Activated T-helper 17 cell treated with anti-CD3 and anti-CD28 coated beads, Interleukin-2, amount 50 U/mL, for 72 hours (primary cell): ENCODE data around the gene SEMA4D. TPM values are rescaled to one million over a fixed set of nuclear protein-coding genes. Genes with fewer than 3 reads are reported as not detected.
"Not testable (repeated sequence)": the region's sequence is repeated elsewhere in the genome, so short reads cannot be mapped to it uniquely, and the experiment has no call there.

ENCODE experiments used
- ATAC-seq: fragments of 150-1000 bp; cut with Tn5 transposase; replicated peaks from 2 replicates; pipeline ENCODE4 v1.10.0; 2021; ENCODE audit warnings: mild to moderate bottlenecking, moderate library complexity
- H3K27ac Mint-ChIP-seq: one replicate; pipeline ENCODE4 v1.8.0; 2022; ENCODE audit warnings: mixed read lengths
- H3K27me3 Mint-ChIP-seq: one replicate; pipeline ENCODE4 v1.8.0; 2022; ENCODE audit warnings: mixed read lengths
- H3K36me3 Mint-ChIP-seq: one replicate; pipeline ENCODE4 v1.8.0; 2022; ENCODE audit warnings: low read depth, mild to moderate bottlenecking, mixed read lengths
- H3K4me1 Mint-ChIP-seq: one replicate; pipeline ENCODE4 v1.8.0; 2022; ENCODE audit warnings: mixed read lengths
- H3K4me3 Mint-ChIP-seq: one replicate; pipeline ENCODE4 v1.8.0; 2022; ENCODE audit warnings: mild to moderate bottlenecking, mixed read lengths
- H3K9me3 Mint-ChIP-seq: one replicate; pipeline ENCODE4 v1.8.0; 2022; ENCODE audit warnings: mixed read lengths
- total RNA-seq, 2 donors: library from RNA; stranded (reverse); gene quantifications; one replicate each; pipeline ENCODE4 v1.2.3, GENCODE V29; 2022

The SEMA4D gene
- total RNA-seq, 2 donors from 2014 or later: 167 to 263 TPM

DNA sequence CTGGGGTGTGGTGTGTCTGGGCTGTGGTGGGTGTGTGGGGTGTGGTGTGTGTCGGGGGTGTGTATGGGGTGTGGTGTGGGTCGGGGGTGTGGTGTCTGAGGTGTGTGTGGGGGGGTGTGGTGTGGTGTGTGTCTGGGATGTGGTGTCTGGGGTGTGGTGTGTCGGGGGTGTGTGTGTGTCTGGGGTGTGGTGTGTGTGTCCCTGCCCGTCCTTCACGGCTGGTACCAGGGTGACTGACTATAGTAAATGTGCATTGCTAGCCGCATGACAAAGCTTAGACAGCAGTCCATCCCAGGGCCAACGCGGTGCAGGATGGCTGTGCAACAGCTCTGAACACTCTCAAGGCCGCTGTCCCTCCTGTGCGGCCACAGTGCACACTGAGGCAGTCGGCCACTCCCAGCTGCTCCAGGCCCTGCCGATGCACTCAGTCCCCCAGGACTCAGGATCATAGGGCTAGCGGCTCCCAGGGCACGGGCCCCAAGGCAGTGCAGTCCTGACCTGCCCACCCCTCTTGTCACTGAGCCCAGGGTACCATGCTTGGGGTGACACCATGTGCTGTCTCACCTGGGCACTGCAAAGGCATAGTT, 125.6 kb downstream of the SEMA4D start:
- Mint-ChIP-seq H3K4me1 (peaks cover 17% of the 10 kb centered on the region), H3K27me3 (no peaks in the 10 kb centered on the region), H3K4me3 (no peak overlapping the region), H3K27ac (peak overlapping the region; percentile 78), H3K36me3 (peaks cover 20% of the 10 kb centered on the region), H3K9me3 (no peaks in the 10 kb centered on the region)
- peak; percentile 57 for ATAC-seq

DNA sequence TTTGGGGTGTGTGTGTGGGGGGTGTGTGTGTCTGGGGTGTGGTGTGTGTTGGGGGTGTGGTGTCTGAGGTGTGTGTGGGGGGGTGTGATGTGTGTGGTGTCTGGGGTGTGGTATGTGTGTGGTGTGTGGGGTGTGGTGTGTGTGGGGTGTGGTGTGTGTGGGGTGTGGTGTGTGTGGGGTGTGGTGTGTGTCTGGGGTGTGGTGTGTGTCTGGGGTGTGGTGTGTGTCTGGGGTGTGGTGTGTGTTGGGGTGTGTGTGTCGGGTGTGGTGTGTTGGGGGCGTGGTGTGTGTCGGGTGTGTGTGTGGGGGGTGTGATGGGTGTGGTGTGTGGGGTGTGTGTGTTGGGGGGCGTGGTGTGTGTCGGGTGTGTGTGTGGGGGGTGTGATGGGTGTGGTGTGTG, 126.1 kb downstream of the SEMA4D start:
- Mint-ChIP-seq H3K36me3 (peaks cover 14% of the 10 kb centered on the region), H3K4me1 (peaks cover 13% of the 10 kb centered on the region)
- H3K27ac Mint-ChIP-seq, H3K4me3 Mint-ChIP-seq, ATAC-seq, H3K27me3 Mint-ChIP-seq, H3K9me3 Mint-ChIP-seq: not testable (repeated sequence)

DNA sequence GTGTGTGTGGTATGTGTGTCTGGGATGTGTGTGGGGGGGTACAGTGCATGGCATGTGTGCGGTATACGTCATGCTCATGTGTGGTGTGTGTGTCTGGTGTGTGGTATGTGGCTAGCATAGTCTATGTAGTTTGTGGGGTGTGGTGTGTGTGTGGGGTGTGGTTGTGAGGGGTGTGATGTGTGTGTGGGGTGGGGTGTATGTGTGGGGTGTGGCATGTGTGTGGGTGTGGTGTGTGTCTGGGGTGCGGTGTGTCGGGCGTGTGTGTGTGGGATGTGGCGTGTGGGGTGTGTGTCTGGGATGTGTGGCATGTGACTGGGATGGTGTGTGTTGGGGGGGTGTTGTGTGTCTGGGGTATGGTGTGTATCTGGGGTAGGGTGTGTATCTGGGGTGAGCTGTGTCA, 127.3 kb downstream of the SEMA4D start:
- no peak for ATAC-seq

DNA sequence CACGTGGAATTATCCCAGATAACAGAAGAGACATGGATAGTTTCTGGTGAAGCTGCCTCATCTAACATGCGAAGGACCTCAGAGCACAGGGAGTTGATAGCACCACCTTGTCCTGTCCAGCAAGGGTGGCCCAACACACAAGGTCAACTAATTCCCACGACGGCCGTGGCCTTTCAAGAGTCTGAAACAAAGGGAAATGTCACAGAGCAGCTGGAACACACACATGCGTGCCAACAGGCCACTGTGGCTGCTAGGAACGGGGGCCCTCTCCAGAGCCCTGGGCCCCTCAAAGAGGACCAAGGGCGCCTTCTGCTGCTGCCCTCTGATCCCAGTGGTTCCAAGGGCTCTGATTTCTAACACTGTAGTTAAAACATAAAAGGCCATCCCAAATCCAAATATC, 128.9 kb downstream of the SEMA4D start:
- H3K27me3 Mint-ChIP-seq: no peaks in the 10 kb centered on the region
- peaks cover 4% of the 10 kb centered on the region for H3K4me1 Mint-ChIP-seq
- H3K36me3 Mint-ChIP-seq: no peaks in the 10 kb centered on the region
- H3K9me3 Mint-ChIP-seq: no peaks in the 10 kb centered on the region
- H3K4me3 Mint-ChIP-seq: no peak overlapping the region
- no peak for ATAC-seq
- peak overlapping the region; percentile 77 for H3K27ac Mint-ChIP-seq

More for the DNA sequence above, 127.3 kb downstream of the SEMA4D start:
- Mint-ChIP-seq H3K4me3 (no peak overlapping the region), H3K27ac (no peak overlapping the region), H3K9me3 (no peaks in the 10 kb centered on the region), H3K27me3 (no peaks in the 10 kb centered on the region), H3K4me1 (peaks cover 6% of the 10 kb centered on the region), H3K36me3 (peaks cover 2% of the 10 kb centered on the region)

DNA sequence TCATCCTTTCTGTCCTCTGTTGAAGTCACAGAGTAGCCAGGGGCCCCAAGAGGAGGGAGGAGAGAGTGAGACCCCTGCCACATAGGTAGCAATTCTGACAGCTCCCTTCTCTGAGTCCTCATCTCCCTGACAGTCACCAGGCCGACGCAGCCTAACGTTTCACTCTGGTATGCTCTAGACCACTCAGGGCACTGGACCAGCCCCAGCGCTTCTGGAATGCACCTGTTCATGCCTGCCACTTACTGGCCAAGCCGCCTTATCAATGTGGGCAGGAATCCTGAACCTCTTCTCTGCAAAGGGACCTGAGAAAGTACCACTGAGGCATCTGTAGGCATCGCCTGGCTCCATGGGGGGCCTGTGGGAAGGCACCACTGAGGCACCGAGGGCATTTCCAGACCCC, 129.4 kb downstream of the SEMA4D start:
- Mint-ChIP-seq H3K4me1 (peaks cover 4% of the 10 kb centered on the region), H3K27ac (peak overlapping the region; percentile 77), H3K9me3 (no peaks in the 10 kb centered on the region), H3K27me3 (no peaks in the 10 kb centered on the region), H3K4me3 (no peak overlapping the region), H3K36me3 (no peaks in the 10 kb centered on the region)
- no peak for ATAC-seq

DNA sequence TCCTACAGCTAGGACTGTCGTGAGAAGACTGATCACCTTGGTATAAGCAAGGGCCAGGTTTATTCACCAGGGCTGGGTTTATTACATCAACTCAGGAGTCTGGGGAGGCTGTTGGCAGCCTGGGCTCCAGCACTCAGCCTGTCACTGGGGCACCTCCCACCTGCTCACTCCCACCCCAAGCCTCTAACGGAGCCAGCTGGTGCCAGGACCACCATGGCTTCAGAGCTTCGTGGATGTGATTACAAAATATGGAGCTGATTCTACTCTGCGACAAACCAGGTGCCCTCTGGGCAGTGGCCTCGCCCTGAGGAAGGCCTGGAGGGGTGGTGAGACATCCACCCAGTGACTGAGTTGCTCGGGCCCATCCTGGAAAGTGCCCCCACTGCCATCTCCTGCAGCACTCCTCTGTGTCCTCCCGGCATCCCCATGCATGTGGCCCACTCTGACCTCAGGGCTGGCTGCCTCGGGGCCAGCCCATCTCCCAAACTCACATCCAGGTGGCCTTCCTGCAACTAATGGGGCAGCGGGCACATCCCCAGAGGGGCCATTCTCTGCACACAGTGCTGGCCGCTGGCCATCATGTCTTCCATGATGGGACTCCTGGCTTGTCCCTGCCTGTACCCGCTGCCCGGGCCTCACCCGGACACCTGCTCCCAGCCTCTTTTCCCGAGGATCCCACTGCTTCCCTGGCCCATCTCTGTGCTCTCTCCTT, 130.0 kb downstream of the SEMA4D start:
- H3K4me1 Mint-ChIP-seq: peaks cover under 1% of the 10 kb centered on the region
- ATAC-seq: no peak
- H3K27me3 Mint-ChIP-seq: no peaks in the 10 kb centered on the region
- no peak overlapping the region for H3K4me3 Mint-ChIP-seq
- H3K27ac Mint-ChIP-seq: peak overlapping the region; percentile 77
- no peaks in the 10 kb centered on the region for H3K36me3 Mint-ChIP-seq
- no peaks in the 10 kb centered on the region for H3K9me3 Mint-ChIP-seq

DNA sequence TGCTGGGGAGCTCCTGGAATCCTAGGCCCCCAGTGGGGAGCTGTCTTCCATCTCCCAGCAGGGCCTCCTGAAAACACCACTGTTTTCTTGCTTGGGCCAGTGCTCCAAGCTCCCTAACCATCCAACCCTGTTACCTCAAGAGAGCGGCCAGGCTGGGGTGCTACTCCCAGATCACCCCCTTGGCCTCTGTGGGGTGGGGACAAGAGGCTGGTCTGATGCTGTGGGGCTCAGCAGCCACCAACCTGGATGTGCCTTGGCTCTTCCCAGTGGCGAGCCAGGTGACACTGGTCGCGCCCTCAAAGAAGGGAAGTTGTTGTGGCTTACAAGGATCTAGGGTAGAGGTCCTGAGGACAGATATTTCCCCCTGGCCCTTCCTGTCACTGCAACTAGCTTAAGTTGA, 130.6 kb downstream of the SEMA4D start:
- no peaks in the 10 kb centered on the region for H3K4me1 Mint-ChIP-seq
- no peak overlapping the region for H3K4me3 Mint-ChIP-seq
- H3K9me3 Mint-ChIP-seq: no peaks in the 10 kb centered on the region
- no peaks in the 10 kb centered on the region for H3K27me3 Mint-ChIP-seq
- ATAC-seq: no peak
- H3K27ac Mint-ChIP-seq: no peak overlapping the region
- peaks cover under 1% of the 10 kb centered on the region for H3K36me3 Mint-ChIP-seq

DNA sequence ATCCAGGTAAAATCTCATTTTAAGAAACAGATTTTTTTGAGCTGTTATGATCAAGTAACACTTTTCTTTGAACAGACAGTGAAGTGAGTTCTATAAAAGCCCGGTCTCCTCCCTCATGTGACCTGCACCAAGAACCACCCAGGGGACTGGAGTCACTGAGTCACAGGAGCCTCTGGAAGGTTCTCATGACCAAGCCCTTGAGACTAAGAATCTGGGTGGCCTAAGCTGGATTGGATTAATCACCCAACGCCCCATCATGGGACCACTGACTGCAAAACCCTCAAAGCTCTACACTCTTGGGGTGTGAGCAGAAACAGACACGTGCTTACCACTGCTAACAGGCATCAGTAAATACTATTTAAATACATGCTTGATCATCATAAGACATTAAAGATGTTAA, 131.2 kb downstream of the SEMA4D start:
- no peaks in the 10 kb centered on the region for H3K27me3 Mint-ChIP-seq
- H3K27ac Mint-ChIP-seq: no peak overlapping the region
- H3K4me1 Mint-ChIP-seq: no peaks in the 10 kb centered on the region
- no peak overlapping the region for H3K4me3 Mint-ChIP-seq
- H3K9me3 Mint-ChIP-seq: no peaks in the 10 kb centered on the region
- peak; percentile 38 for ATAC-seq
- H3K36me3 Mint-ChIP-seq: peaks cover 6% of the 10 kb centered on the region

DNA sequence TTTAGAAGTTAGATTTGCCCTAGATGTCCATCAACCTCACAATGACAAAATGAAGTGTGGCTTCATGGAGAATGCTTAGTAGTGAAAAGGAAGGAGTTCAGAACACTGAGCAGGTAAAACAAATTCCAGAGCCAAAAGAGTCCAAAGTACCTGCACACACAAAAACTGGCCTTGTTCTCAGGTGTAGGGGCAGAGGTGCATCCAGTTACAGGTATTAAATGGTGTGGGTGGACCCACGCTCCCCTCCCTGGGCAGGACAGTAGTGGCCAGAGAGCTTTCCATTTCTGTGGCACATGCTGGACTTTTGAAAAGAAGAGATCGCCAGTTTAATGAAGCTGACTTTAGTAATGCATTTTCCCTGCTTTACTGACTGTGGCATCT, 132.4 kb downstream of the SEMA4D start:
- no peak overlapping the region for H3K4me3 Mint-ChIP-seq
- H3K27ac Mint-ChIP-seq: no peak overlapping the region
- H3K36me3 Mint-ChIP-seq: peaks cover 18% of the 10 kb centered on the region
- no peaks in the 10 kb centered on the region for H3K27me3 Mint-ChIP-seq
- H3K9me3 Mint-ChIP-seq: no peaks in the 10 kb centered on the region
- no peaks in the 10 kb centered on the region for H3K4me1 Mint-ChIP-seq
- ATAC-seq: no peak

DNA sequence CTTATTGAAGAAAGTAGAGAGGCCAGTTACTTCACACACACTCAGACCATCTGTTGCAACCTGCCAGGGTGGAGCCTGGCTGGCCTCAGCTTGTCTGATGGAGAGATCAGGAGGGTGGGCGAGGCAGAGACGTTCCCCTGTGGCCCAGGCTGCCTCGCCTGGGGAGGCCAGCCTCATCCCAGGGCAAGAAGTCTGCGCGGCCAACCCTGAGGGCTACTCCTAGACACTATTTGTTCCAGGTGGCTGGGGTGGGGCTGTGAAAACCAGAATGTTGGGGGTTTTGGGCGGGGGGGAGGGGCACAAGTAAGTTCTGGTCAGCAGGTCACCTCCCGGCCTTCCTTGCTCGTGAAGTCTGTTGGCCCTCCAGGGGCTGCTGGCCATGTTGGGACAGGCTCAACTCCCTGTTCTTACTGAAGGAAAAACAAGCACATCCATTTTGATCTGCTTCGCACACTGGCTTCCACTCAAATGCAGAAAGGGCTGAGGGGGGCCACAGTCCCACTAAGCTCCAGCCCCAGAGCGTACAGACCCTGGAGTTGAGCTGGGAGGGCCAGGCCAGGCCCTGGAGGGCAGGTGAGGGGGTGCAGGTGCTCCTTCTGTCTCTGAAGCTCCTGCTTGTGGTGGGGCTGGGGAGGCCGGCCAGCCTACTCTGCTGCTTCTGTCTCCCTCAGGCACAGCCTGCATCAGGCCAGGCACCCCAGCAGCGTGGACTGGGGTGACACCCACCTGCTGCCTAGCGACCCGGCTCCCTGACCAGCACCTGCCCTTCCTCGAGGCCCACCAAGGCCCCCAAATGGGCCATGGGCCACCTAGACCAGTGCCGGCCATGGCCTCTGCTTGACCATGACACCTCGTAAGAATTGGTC, 133.0 kb downstream of the SEMA4D start:
- no peak for ATAC-seq

DNA sequence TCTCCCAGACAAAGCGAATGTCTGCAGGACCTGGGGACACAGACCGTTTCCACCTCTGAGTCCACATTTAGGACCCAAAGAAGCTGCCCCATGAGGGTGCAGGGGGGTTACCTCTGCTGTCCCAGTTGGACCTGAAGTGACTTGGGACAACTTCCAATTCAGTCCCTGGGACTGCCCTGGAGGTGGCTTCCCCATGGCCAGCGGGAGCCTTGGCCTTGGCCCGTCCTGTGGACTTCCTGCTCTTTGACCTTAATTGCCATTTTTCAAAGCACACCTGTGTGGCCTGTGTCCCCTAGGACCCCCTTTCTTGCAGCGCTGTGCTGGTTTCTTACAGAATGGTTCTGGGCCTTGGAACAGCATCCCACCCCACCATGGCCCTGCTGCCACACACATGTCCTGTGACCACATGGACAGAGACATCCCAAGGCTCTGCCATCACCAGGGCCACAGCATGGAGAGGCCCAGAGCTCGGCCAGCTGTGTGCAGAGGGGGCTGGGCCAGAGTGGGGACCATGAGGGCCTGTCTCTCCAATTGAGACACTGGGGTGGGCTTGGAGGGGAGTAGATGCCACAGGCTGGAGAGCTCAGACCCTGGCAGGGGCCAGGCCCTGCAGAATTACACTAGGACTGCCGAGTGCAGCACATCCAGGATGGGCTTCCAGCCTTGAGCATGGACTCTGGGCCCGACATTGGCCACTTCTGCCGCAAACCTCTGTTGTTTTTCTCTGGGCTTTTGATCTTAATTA, 133.8 kb downstream of the SEMA4D start:
- Mint-ChIP-seq H3K4me1 (no peaks in the 10 kb centered on the region), H3K27me3 (no peaks in the 10 kb centered on the region), H3K27ac (no peak overlapping the region), H3K9me3 (no peaks in the 10 kb centered on the region), H3K4me3 (no peak overlapping the region), H3K36me3 (peaks cover 33% of the 10 kb centered on the region)
- no peak for ATAC-seq

More for the DNA sequence above, 133.0 kb downstream of the SEMA4D start:
- Mint-ChIP-seq H3K27me3 (no peaks in the 10 kb centered on the region), H3K4me3 (no peak overlapping the region), H3K27ac (no peak overlapping the region), H3K36me3 (peaks cover 24% of the 10 kb centered on the region), H3K9me3 (no peaks in the 10 kb centered on the region), H3K4me1 (no peaks in the 10 kb centered on the region)

DNA sequence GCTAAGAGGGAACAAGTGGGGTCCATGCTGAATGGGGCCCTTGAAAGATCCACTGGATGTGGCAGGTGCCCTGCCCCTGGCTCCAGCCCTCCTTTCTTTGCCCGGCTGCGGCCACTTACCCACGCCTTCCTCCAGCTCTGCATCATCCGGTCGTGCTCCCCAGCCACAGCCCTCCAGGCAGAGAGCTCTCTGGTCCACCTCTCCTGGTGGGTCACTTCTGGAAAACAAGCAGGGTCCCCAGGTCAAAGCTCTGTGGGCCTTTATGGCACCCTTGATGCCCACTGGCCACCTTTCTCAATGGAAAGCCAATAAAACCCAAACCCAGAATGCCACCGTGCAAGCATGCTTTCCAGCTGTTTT, 134.6 kb downstream of the SEMA4D start:
- ATAC-seq: no peak
- Mint-ChIP-seq H3K4me3 (no peak overlapping the region), H3K9me3 (no peaks in the 10 kb centered on the region), H3K27ac (peak overlapping the region; percentile 61), H3K4me1 (no peaks in the 10 kb centered on the region), H3K36me3 (peaks cover 41% of the 10 kb centered on the region), H3K27me3 (no peaks in the 10 kb centered on the region)

DNA sequence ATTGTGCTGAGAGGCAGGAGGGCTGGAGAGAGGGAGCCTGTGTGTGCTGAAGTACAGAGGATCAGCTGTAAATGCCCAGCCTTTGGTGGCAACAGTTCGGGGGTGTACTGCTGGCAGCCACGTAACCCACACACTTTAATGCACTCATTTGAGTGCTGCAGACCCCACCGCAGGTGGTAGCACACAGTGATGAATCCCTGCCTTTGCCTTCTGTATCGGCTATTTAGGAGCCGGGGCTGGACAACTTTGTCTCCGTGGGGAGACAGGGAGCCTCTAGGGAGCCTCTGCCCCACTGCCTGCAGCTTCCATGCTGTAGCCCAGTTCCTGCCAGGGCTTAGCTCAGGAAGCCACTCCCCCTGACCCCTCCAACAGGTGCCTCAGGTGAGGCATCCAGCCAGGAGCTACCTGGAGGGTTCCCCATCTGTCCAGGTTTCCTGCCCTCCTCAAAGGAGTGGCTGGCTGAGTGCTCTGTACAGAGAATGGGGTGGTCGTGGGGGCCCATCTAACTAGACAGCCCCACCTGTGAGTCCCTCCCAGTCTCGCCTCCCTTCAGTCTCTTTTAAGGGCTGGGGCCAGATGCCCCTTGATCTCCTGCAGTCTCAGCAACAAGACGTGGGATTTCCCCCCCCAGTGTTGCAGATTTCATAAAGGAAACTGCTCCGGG, 135.1 kb downstream of the SEMA4D start:
- Mint-ChIP-seq H3K27ac (peak overlapping the region; percentile 61), H3K36me3 (peaks cover 46% of the 10 kb centered on the region), H3K4me3 (no peak overlapping the region), H3K27me3 (no peaks in the 10 kb centered on the region), H3K4me1 (no peaks in the 10 kb centered on the region), H3K9me3 (no peaks in the 10 kb centered on the region)
- no peak for ATAC-seq
